Measurements from ENCODE around the gene EREG.
"Not testable (repeated sequence)": the region's sequence is repeated elsewhere in the genome, so short reads cannot be mapped to it uniquely, and the experiment has no call there.

EREG gene, protein sequence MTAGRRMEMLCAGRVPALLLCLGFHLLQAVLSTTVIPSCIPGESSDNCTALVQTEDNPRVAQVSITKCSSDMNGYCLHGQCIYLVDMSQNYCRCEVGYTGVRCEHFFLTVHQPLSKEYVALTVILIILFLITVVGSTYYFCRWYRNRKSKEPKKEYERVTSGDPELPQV

DNA sequence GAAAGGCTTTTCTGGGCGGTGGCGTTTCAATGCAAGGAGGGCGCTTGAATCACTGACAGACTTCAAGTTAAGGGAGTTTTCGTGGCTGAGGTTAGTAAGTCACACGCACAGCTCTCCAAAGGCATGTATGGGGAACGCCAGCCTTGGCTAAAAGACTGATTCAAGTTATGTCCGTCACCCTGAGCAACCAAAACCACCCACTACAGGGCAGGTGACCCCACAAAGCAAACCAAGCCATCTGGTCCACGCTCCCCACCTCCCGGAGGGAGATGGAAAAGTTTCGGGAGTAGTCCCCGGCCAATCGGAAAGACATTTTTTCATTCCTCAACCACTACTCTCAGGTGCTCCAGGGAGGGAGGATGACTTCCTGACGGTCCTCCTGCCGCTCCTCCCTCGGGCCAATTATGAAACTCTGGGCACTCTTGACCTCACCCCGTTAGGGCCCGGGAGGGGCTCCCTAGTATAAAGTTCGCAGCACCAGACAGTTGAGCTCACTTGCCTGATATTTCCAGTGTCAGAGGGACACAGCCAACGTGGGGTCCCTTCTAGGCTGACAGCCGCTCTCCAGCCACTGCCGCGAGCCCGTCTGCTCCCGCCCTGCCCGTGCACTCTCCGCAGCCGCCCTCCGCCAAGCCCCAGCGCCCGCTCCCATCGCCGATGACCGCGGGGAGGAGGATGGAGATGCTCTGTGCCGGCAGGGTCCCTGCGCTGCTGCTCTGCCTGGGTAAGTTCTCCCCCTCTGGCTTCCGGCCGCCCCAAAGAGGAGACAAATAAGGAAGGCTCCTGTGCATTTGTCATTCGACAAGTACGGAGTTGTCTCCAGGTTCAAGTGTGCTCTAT lies at the start of gene EREG:
Gene EREG, plus strand, starts transcription at position 494 of the 840 bp plus-strand sequence. Its CDS starts 164 bp downstream, at position 658.
- DNase-seq = peak; percentile 11

DNA sequence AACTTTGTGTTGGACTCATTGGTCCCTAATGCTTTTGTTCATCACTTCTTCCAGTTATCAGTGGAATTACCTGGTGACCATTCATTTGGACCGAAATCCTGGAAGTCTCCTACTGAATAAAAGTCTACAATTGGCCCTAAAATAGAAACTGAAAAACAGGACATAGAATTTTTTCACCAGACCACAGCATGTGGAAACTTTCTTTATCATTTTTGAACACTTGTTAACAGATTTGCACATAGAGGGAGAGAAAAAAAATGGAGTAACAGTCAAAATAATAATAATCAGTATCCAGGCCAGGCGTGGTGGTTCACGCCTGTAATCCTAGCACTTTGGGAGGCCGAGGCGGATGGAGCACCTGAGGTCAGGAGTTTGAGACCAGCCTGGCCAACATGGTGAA lies 49.6 kb upstream of the EREG start:
- no peak for DNase-seq

DNA sequence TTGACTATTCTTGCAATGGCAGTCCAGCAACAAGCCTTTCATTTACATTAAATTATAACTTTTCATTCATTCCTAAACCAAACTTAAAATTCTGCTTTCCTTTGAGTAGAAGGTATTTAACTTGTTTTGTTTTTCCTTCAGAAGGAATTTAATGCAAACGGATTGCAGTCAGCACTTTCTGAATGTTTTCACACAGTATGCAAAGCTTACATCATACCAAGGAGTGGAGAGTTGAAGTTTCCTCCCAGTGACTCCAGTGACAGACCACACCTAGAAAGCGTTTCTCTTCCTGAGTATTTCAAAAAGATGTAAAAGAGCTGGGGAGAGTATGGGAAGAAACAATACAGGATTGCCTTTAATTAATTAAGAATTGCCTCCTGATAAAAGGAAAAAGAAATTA lies 48.5 kb upstream of the EREG start:
- no peak for DNase-seq

DNA sequence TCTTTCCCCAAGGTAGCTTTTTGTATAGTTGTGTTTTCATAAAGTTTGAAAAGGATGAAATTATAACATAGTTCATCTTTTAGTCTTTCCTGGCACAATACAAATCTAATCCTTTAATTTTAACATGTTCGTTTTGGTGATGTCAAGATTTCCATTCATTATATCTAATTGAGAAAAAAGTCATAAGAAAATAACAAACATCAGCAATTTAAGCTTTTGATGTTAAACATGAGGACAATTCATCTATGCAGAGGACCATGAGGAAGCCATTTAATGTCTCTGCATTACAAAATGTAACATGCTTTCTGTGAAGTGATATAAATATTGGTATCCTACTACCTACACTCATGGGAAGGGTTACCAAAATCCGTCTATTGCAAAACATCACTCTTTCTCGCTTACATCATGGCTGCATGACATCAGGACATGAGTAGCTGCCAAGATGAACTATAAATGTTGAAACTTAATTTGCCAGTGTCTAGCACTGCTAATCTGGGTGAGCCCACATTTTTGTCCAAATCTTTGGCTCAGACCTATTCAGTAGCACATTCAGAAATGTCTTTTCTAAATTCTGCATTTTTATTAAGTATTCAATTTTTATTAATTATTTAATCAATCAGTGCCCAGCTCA lies 47.2 kb upstream of the EREG start:
- DNase-seq = no peak

DNA sequence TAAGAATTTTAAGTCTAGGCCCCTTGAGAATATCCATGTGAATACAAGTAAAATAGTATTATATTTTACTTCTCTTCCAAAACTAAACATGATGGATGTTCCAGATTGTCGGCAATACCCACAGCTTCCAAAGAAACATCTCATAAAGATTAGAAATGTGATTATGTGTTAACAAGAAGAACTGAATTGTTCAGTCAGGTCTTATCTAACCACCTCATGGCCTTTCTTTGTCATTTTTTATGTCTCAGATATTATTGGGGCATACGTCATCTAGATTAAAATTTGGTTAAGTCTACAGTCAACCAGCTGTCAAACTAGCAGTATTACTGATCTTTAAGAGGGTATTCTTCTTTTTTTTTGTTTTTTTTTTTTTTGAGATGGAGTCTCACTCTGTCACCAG lies 46.7 kb upstream of the EREG start:
- DNase-seq = no peak

DNA sequence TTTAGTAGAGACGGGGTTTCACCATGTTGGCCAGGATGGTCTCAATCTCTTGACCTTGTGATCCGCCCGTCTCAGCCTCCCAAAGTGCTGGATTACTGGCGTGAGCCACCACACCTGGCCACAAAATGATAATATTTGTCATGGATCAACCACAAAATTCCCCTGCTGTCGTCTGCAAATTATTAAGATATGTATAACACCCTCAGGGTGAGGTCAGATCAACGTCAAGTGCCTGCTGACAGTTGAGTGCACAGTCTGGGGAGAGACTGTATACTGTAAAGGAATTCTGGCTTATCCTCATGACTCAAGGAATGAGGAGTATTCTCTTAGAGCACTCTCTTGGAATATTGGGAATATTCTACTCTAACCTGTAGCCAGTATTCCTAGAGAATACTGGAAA lies 45.5 kb upstream of the EREG start:
- DNase-seq = no peak

DNA sequence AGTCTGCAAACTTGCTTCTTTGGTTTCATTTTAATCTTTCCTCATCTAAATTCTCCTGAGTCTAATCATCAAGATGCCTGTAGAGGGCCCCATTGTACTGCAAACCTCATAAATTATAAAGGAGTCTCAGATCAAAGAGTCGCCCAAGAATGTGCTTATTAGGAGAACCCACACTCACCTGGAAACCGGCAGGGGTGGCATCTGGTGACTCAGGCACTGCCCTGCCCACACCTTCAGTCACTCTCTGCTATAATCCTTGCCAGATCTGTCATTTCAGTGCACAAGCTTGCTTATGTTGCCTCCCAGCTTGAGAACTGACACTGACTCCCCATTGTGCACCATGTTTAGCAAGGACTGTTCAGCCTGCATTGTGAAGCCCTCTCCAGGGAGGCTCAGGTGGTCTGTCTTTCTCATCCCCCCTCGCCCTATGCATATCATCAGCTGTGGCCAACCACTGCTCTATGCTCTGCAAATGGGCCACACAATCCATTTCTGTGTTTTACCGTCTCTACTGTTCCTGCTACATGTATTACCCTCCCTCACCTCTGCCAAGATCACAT lies 44.3 kb upstream of the EREG start:
- peak; percentile 56 for DNase-seq

DNA sequence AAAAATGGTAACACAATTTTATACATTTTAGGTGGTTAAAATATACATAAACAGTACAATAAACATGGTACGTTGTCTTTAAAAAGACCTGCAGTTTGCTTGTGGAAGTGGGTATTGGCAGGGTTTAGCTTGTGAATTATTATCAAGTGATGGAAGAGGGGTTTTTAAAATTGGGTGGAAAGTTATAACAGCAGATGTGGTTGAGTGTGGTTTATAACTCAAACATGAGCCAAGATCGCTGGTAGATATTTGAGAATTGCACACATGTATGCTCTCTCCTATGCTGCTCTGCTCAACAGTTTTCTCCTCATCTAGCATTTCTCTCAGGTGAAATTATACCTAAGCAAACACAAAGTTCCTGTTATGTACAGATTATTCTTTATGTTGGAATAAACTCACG lies 42.6 kb upstream of the EREG start:
- no peak for DNase-seq

DNA sequence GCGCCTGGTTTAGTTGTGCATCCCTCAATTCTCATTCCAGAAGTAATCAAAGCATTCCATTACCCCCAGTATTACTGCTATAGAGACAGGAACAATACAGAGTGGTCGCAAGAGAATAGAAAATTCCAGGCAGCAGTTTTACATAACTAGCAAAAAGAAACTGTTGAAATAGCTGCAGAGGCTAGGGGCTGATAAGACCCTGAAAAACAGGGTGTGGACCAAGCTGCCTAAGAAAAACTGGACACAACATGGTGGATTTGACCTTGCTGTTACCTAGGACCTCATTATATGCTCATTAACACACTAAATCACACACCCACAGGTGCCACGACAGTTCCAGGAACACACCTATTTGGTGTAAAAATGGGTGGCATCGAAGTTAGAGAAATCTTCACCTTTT lies 41.3 kb upstream of the EREG start:
- no peak for DNase-seq

DNA sequence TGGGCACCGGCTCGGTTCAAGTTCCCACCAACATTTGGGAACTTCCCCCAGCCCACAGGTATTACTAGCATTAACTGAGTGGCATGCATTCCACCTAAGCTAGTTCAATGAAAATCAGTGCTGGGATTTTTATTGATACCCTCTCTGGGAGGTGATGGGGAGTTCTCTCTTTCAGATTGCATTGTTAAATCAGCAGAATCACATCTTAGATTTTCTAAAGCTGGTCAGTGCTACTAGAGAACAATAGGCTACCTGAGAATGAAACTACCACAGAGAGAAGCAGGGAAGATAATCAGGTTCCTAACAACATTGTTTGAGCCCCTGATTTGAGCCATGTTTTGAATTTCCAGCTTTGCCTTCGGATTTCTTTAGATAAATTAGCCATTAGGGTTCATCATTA lies 40.7 kb upstream of the EREG start:
- no peak for DNase-seq

DNA sequence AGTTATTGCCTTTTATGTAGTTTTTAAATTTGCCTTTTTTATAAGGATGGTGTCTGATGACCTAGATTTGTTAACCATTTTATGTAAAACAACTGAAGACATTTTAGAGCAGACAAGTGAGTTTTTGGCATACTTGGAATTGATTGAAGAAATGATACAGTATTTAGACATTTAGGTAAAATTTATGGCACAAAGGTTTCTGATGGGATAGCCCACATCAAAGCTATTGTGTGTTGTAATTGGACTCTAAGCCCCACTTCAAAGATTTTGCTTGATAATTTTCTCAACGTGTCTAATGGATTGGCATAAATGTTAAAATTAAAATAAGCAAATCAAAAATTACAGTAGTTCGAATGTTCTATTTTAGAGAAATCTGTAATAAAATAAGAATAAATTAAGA lies 39.1 kb upstream of the EREG start:
- no peak for DNase-seq

DNA sequence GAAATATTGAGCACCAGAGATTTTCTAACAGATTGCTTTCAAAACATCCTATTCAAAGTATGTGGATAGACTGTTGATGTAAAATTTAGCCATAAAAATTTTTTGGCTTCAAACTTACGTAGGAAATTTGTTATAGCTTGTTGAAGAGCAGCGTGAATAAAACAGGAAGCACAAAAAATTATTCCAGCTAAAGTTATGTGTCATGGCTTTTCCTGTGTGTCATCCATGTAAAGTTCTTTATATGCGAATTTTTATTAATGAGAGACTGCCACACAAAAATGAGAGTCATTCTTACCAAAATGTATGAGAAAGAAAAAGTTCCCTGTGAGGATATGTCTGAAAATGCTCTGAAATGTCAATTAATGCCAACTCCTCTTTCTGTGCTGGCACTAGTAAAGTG lies 37.2 kb upstream of the EREG start:
- no peak for DNase-seq

DNA sequence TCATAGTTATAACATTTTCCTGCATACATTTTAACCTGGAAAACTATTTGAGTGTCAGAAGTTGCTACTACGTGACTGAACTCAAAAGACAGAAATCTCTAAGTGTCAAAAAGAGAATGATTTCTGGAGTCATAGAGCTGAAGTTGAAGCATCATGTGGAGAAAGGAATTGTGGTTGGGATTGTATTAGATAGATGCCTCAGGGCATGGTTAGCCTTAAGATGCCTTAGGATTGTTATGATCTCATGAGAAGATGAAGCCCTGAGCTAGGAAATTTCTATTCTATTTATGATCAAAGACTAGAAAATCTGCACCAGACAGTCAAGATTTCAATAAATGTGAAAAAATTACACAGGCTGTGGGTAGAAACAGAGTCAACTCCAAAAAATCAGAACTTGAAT lies 36.4 kb upstream of the EREG start:
- no peak for DNase-seq

DNA sequence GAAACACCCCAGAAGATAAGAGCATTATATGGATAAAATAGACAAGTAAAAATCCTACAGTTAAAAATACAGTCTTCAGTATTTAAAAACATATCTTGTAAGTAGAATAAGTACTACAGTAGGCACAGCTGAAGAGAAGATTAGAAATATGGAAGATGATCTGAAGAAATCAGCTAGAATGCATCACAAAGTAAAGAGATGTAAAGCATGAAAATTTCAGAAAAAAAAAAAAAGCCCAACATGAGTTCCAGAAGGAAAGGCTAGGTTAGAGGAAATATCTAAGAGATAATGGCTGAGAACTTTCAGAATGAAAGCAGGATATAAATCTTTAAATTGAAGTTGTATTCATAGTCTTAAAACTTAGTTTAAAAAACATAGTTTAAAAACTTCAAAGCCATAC lies 35.6 kb upstream of the EREG start:
- DNase-seq = no peak

DNA sequence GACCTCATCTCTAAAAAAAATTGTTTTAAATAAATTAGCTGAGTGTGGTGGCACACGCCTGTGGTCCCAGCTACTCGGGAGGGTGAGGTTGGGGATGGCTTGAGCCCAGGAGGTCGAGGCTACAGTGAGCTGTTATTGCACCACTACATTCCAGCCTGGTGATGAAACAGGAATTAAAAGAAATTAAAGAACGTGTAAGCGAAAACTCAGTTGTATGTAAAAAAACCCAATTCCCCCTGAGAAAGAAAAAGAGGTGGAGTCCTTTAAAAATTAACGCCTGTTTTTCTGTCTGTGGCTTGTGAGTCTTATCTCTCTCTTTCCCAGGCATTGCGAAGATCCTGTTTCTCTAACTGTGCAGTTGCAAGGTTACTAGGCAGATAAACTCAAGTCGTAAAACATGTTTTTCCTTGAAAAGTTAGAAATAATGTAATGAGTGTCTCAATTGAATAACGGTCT lies 34.6 kb upstream of the EREG start:
- DNase-seq = no peak

DNA sequence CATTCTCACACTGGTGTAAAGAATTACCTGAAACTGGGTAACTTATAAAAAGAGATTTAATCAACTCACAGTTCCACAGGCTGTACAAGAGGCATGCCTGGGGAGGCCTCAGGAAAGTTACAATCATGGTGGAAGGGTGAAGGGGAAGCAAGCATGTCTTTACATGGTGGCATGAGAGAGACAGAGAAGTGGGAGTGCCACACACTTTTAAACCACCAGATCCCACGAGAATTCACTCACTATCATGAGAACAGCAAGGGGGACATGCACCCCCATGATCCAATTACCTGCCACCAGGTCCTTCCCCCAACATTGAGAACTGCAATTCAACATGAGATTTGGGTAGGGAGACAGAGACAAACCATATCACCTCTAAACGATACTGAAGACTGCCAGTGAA lies 33.7 kb upstream of the EREG start:
- DNase-seq = no peak

DNA sequence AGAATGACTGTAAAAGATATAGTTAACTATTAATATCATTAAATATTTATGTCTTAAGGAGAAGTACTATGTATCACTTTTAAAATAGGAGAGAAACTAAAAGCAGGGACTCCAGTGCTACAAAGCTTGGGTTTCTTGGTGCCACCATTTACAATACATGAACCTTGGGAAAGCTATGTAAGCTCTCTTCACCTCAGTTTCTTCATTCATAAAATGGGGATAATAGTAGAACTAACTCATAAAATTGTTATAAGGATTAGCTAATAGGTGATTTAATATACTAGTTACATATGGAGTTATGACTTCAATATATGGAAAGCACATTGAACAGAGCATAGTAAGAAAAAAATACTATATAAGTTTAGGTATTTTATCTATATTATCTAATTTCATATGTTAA lies 33.0 kb upstream of the EREG start:
- DNase-seq = no peak

DNA sequence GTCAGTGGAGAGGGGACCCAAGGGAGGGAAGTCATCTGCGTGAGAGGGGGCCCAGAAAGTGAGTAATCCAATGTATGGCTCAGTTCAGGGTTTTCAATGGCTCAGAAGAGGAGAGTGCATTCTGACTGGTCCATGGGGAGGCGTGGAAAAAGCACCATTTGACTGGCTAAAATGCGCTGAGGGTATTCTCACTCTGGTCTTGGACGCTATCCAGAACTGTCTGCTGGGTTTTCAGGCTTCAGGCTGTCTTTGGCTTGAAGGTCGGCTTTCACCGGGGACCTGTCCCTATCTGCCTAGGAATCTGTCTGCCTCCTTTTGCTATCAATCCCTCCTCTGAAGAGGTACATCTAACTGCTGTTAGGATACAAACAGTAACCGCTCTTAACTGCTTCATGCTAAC lies 30.3 kb upstream of the EREG start:
- DNase-seq = no peak

DNA sequence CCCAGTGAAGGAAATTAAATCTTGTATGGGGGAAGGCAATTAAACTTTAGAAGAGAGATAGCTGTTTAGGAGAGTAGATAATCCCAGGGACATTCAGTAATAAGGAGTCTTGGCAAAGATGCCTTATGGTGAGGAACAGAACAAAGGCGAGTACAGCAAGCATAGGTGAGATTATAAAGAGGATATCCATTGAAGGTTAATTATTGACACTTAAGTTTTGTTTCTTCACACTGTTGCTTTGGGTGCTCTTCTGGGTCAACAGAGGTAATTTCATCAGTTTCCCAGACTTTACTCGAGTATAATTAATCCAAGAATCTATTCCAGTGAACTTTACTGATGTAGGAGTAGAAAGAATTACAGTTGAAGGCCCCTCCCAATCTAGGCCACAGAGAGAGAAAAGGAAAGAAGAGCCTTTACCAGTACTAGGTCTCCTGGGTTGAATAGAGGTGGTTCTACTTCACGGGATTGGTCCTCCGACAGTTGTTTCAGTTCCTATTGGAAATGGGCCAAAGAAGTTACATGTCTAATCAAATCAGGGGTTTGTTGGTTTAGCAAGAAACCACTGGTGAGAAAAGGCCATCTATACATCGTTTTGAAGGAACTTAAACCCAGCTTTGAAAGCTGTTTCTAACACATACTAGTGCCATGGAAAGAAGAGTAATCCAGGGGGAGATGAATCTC lies 29.5 kb upstream of the EREG start:
- DNase-seq = no peak

DNA sequence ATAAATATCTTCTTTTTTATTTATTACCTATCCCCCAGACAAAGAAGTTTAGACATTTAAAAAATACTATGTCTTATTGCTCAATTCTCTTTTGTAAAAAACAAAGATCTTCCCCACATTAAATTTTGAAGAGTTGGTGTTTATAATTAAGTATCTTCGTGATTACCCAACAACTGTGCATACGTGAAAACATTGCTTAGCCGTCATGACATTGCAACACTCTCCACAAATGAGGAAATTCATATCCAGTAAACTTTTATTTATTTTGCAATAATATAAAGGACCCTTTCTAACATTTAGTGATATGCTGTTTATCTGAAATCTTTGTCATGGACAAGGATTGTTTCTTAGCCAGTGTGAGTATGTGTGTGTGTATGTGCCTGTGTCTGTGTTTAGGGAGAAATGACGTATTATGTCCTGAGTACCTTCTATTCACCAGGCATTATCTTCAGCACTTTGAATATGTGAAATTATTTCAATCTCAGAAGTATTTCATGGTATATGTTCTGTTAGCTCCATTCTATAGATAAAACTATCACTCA lies 26.1 kb upstream of the EREG start:
- DNase-seq = no peak

DNA sequence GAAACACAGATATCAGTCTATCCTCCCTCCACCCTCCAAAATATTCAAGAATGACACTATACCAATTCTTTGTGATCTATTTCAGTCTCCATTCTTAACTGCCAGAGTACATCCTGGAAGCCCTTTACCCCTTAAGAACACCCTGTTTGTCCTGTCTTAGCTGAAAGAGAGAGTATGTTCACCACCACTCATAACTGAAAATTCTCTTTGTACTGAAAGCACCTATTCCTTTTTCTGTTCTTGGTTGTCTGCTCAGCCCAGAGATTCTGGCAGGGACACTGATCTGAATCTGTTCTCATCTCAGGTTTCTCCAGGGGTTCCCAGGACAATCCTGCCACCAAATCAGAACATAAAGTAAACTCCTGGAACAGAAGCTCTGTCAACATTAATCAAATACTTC lies 25.4 kb upstream of the EREG start:
- DNase-seq = no peak

DNA sequence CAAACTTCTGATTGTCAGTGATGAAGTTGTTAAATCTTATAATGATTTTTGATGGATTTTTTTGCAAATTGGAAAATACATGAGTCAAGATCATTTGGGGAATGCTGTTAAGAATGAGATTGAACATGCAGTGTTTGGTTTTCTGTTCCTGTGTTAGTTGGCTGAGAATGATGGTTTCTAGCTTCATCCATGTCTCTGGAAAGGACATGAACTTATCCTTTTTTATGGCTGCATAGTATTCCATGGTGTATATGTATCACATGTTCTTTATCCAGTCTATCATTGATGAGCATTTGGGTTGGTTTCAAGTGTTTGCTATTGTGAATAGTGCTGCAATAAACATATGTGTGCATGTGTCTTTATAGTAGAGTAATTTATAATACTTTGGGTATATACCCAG lies 24.5 kb upstream of the EREG start:
- DNase-seq = not testable (repeated sequence)

DNA sequence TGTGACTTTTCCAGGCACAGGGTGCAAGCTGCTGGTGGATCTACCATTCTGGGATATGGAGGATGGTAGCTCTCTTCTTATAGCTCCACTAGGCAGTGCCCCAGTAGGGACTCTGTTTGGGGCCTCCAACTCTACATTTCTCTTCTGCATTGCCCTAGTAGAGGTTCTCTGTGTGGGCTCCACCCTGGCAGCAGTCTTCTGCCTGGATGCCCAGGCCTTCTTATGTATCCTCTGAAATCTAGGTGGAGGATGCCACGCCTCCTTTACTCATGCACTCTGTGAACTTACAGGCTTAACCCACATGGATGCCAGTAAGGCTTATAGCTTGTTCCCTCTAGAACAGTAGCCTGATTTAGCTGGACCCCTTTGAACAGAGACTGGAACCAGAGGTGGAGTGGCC lies 20.9 kb upstream of the EREG start:
- no peak for DNase-seq

Measured in stimulated activated CD4-positive, alpha-beta T cell treated with anti-CD3 and anti-CD28 coated beads, Interleukin-1b, Interleukin-23, amount 100 ng/mL, for 48 hours (primary cell).